NCI-H1048 (cell line): ENCODE results near the gene SYDE1.
A peak's percentile ranks its signal among the peaks of the same experiment; 100 is the strongest.

Experiments used
- DNase-seq: peaks from one replicate; lab custom pipeline; 2025; lab: John Stamatoyannopoulos, UW

SYDE1 gene

GRCh38 chr19:15125232-15126067, 18.2 kb downstream of the SYDE1 start:
- peak; percentile 95 for DNase-seq

- no peak for DNase-seq
These were observed 19.1 kb downstream of the SYDE1 start for GRCh38 chr19:15126131-15126910.

GRCh38 chr19:15128162-15128770, 21.1 kb downstream of the SYDE1 start:
- DNase-seq, result no peak

- DNase-seq, result no peak
These were observed 22.8 kb downstream of the SYDE1 start for GRCh38 chr19:15129856-15130585.

- no peak for DNase-seq
These were observed 29.2 kb downstream of the SYDE1 start for GRCh38 chr19:15136234-15136954.

- no peak for DNase-seq
These were observed 30.6 kb downstream of the SYDE1 start for GRCh38 chr19:15137777-15138176.

GRCh38 chr19:15138427-15138826, 31.2 kb downstream of the SYDE1 start:
- DNase-seq, result no peak

GRCh38 chr19:15141143-15141542, 33.9 kb downstream of the SYDE1 start:
- DNase-seq, result no peak

- no peak for DNase-seq
These were observed 35.1 kb downstream of the SYDE1 start for GRCh38 chr19:15142313-15142712.

- DNase-seq, result no peak
These were observed 36.9 kb downstream of the SYDE1 start for GRCh38 chr19:15144046-15144646.

- DNase-seq, result no peak
These were observed 39.9 kb downstream of the SYDE1 start for GRCh38 chr19:15147090-15147489.

GRCh38 chr19:15149737-15150136, 42.5 kb downstream of the SYDE1 start:
- DNase-seq, result no peak

- no peak for DNase-seq
These were observed 46.9 kb downstream of the SYDE1 start for GRCh38 chr19:15154002-15154612.

- DNase-seq, result no peak
These were observed 48.1 kb downstream of the SYDE1 start for GRCh38 chr19:15155296-15155695.

GRCh38 chr19:15156391-15156790, 49.2 kb downstream of the SYDE1 start:
- no peak for DNase-seq

GRCh38 chr19:15159251-15159650, 52.0 kb downstream of the SYDE1 start:
- DNase-seq, result no peak

GRCh38 chr19:15161028-15161984, 54.1 kb downstream of the SYDE1 start:
- no peak for DNase-seq
